B cell (primary cell): ENCODE measurements around the gene ABHD2.

Experiments used
- CTCF ChIP-seq: fragments of 200-600 bp; IDR thresholded peaks from one replicate; pipeline ENCODE4 v1.8.0; 2022; ENCODE audit warnings: antibody characterized with exemption, mild to moderate bottlenecking
- EZH2 ChIP-seq: IDR thresholded peaks from 2 replicates; pipeline ENCODE4 v1.6.1; 2012; ENCODE audit warnings: borderline replicate concordance, low read depth, mild to moderate bottlenecking, moderate library complexity, low read length; ENCODE audit not compliant: insufficient read depth, poor library complexity, severe bottlenecking

GRCh38 chr15:89116404-89116803 lies 28.1 kb downstream of the ABHD2 start:
- TF ChIP-seq EZH2 (no peak), CTCF (no peak)
